DMS53 treated with DMSO at 0.1 percent for 48 hours (cell line): ENCODE results near the gene VEGFB.

ENCODE experiments used
- DNase-seq: peaks from one replicate; lab custom pipeline; 2025; ENCODE audit not compliant: unreplicated experiment; lab: John Stamatoyannopoulos, UW

Gene VEGFB

GRCh38 chr11:64258946-64259532, 24.7 kb downstream of the VEGFB start:
- no peak for DNase-seq

GRCh38 chr11:64259533-64260067, 25.2 kb downstream of the VEGFB start:
- no peak for DNase-seq

GRCh38 chr11:64260147-64260708, 25.8 kb downstream of the VEGFB start:
- DNase-seq: no peak

- DNase-seq: no peak
Observed at GRCh38 chr11:64261556-64262080, 27.2 kb downstream of the VEGFB start.

- no peak for DNase-seq
Observed at GRCh38 chr11:64262271-64263002, 28.1 kb downstream of the VEGFB start.

GRCh38 chr11:64263021-64263946, 28.9 kb downstream of the VEGFB start:
- DNase-seq: no peak

GRCh38 chr11:64263947-64264317, 29.5 kb downstream of the VEGFB start:
- DNase-seq: no peak

- DNase-seq: no peak
Observed at GRCh38 chr11:64264371-64264852, 30.0 kb downstream of the VEGFB start.

- no peak for DNase-seq
Observed at GRCh38 chr11:64265176-64266160, 31.1 kb downstream of the VEGFB start.

- no peak for DNase-seq
Observed at GRCh38 chr11:64266339-64266738, 32.0 kb downstream of the VEGFB start.

GRCh38 chr11:64267207-64267945, 33.0 kb downstream of the VEGFB start:
- no peak for DNase-seq

GRCh38 chr11:64268025-64268892, 33.9 kb downstream of the VEGFB start:
- no peak for DNase-seq

- DNase-seq: peak; percentile 54
Observed at GRCh38 chr11:64268893-64269539, 34.6 kb downstream of the VEGFB start.

- DNase-seq: peak; percentile 98
Observed at GRCh38 chr11:64269540-64270220, 35.3 kb downstream of the VEGFB start.

- DNase-seq: no peak
Observed at GRCh38 chr11:64275031-64275800, 40.8 kb downstream of the VEGFB start.

GRCh38 chr11:64275841-64276240, 41.5 kb downstream of the VEGFB start:
- no peak for DNase-seq
